Breast epithelium (tissue), 4 donors: ENCODE data around the gene LRIT3. TPM values are rescaled to one million over a fixed set of nuclear protein-coding genes. Genes with fewer than 3 reads are reported as not detected.
A peak's percentile ranks its signal among the peaks of the same experiment; 100 is the strongest.

Experiments
- DNase-seq, 2 donors: peaks; one replicate each; pipeline ENCODE4 v3.0.0-alpha.2; 2019; ENCODE audit warnings: low spot score in 2 of 2
- H3K27ac ChIP-seq, 2 donors: fragments of 200-600 bp; sonication (generic) in 1 of 2; one replicate each; pipeline ENCODE4 v1.5.1; 2016 to 2019; ENCODE audit warnings: mild to moderate bottlenecking in 1 of 2
- H3K27me3 ChIP-seq, 2 donors: fragments of 200-600 bp; sonication (generic) in 1 of 2; one replicate each; pipeline versions ENCODE4 v1.5.1 to v1.6.0; 2017 to 2019; ENCODE audit warnings: control low read depth in 1 of 2, mild to moderate bottlenecking in 1 of 2
- H3K36me3 ChIP-seq: fragments of 200-600 bp; one replicate; pipeline ENCODE4 v1.5.1; 2019
- H3K4me1 ChIP-seq, 2 donors: fragments of 200-600 bp; sonication (generic); one replicate each; pipeline ENCODE4 v1.5.1; 2016 to 2019; ENCODE audit warnings: control low read depth in 1 of 2
- H3K4me3 ChIP-seq, 3 donors: fragments of 200-600 bp; sonication (generic); 1 replicate in 2 of 3; 2 replicates in 1 of 3; pipeline ENCODE4 v1.5.1; 2016 to 2019; ENCODE audit warnings: mild to moderate bottlenecking in 3 of 3, moderate library complexity in 2 of 3
- H3K9me3 ChIP-seq, 2 donors: fragments of 200-600 bp; sonication (generic) in 1 of 2; one replicate each; pipeline ENCODE4 v1.5.1; 2016 to 2019; ENCODE audit warnings: control low read depth in 1 of 2
- CTCF ChIP-seq, 3 donors: fragments of 450-650 bp; IDR thresholded peaks; one replicate each; pipeline ENCODE4 v1.5.1; 2016 to 2017; ENCODE audit warnings: antibody characterized with exemption in 3 of 3, mild to moderate bottlenecking in 3 of 3, moderate library complexity in 3 of 3
- POLR2A ChIP-seq: fragments of 450-650 bp; IDR thresholded peaks from one replicate; pipeline ENCODE4 v1.6.1; 2016; ENCODE audit warnings: antibody characterized with exemption, mild to moderate bottlenecking, moderate library complexity
- POLR2AphosphoS5 ChIP-seq, 3 donors: sonication (generic); formaldehyde crosslinking; IDR thresholded peaks; one replicate each; pipeline ENCODE4 v1.6.1; 2017; ENCODE audit warnings: antibody characterized with exemption in 3 of 3
- intact Hi-C: fragments of 100-400 bp; cut with DNase I; formaldehyde crosslinking; loops from one replicate; pipeline ENCODE4 v1.15.1; 2023; ENCODE audit warnings: low total_unique reads
- total RNA-seq, 3 donors: library from RNA; depleted of rRNA; stranded (reverse); fragments of >200 nt; gene quantifications; one replicate each; pipeline ENCODE4 v1.1.0, GENCODE V29; 2016

Gene LRIT3
- total RNA-seq, 3 donors from 2014 or later = 0.16 to 0.66 (median 0.59) TPM

- DNase-seq = no peak
- Histone ChIP-seq H3K27ac (peak overlapping the region; percentile 83 to 92), H3K36me3 (no peaks in the 10 kb centered on the region), H3K27me3 (no peaks in the 10 kb centered on the region), H3K9me3 (no peaks in the 10 kb centered on the region), H3K4me1 (peaks cover 0 to 12% of the 10 kb centered on the region in 2 donors), H3K4me3 (peak overlapping the region; percentile 70 to 84 (median 77))
- TF ChIP-seq POLR2AphosphoS5 (IDR thresholded peaks at IDR 0.05) = no peak
- TF ChIP-seq POLR2A = no peak
- TF ChIP-seq CTCF (IDR thresholded peaks at IDR 0.05) = no peak
- intact Hi-C loops = no loop called here
Observed at GRCh38 chr4:109816082-109816442, 31.8 kb upstream of the LRIT3 start.

- no peak for DNase-seq
- H3K27me3 ChIP-seq = no peaks in the 10 kb centered on the region
- no peaks in the 10 kb centered on the region for H3K36me3 ChIP-seq
- intact Hi-C loops = no loop called here
- TF ChIP-seq CTCF (IDR thresholded peaks at IDR 0.05) (no peak), POLR2AphosphoS5 (IDR thresholded peaks at IDR 0.05) (no peak), POLR2A (no peak)
- peak overlapping the region in 1 of 2 donors; percentile 92 for H3K27ac ChIP-seq
- peaks cover 0 to 12% of the 10 kb centered on the region in 2 donors for H3K4me1 ChIP-seq
- H3K4me3 ChIP-seq = peak overlapping the region in 1 of 3 donors; percentile 77
- no peaks in the 10 kb centered on the region for H3K9me3 ChIP-seq
Observed at GRCh38 chr4:109816894-109817293, 31.0 kb upstream of the LRIT3 start.

- intact Hi-C loops = no loop called here
- DNase-seq = no peak
Observed at GRCh38 chr4:109818268-109818667, 29.6 kb upstream of the LRIT3 start.

GRCh38 chr4:109820563-109820962, 27.3 kb upstream of the LRIT3 start:
- peaks cover 0 to 12% of the 10 kb centered on the region in 2 donors for H3K4me1 ChIP-seq
- TF ChIP-seq POLR2AphosphoS5 (IDR thresholded peaks at IDR 0.05) = no peak
- no peak for TF ChIP-seq POLR2A
- TF ChIP-seq CTCF (IDR thresholded peaks at IDR 0.05) = no peak
- H3K9me3 ChIP-seq = no peaks in the 10 kb centered on the region
- peak in 1 of 2 donors; percentile 50 for DNase-seq
- H3K27me3 ChIP-seq = no peaks in the 10 kb centered on the region
- intact Hi-C loops = no loop called here
- H3K36me3 ChIP-seq = peaks cover 3% of the 10 kb centered on the region
- peak overlapping the region; percentile 5 to 56 for H3K27ac ChIP-seq
- no peak overlapping the region for H3K4me3 ChIP-seq

More at GRCh38 chr4:109818268-109818667, 29.6 kb upstream of the LRIT3 start:
- no peak overlapping the region for H3K4me3 ChIP-seq
- H3K27me3 ChIP-seq = no peaks in the 10 kb centered on the region
- no peak overlapping the region for H3K27ac ChIP-seq
- TF ChIP-seq POLR2AphosphoS5 (IDR thresholded peaks at IDR 0.05) (no peak), CTCF (IDR thresholded peaks at IDR 0.05) (no peak), POLR2A (no peak)
- no peaks in the 10 kb centered on the region for H3K36me3 ChIP-seq
- no peaks in the 10 kb centered on the region for H3K9me3 ChIP-seq
- H3K4me1 ChIP-seq = peaks cover 0 to 12% of the 10 kb centered on the region in 2 donors

GRCh38 chr4:109821185-109821584, 26.7 kb upstream of the LRIT3 start:
- DNase-seq = no peak
- intact Hi-C loops = no loop called here
- Histone ChIP-seq H3K4me1 (peaks cover 0 to 12% of the 10 kb centered on the region in 2 donors), H3K4me3 (no peak overlapping the region), H3K36me3 (peaks cover 3% of the 10 kb centered on the region), H3K27ac (peak overlapping the region; percentile 5 to 56), H3K27me3 (no peaks in the 10 kb centered on the region), H3K9me3 (no peaks in the 10 kb centered on the region)
- TF ChIP-seq POLR2A (no peak), CTCF (IDR thresholded peaks at IDR 0.05) (no peak), POLR2AphosphoS5 (IDR thresholded peaks at IDR 0.05) (no peak)
